Measurements from ENCODE around the gene LRRK2. TPM values are rescaled to one million over a fixed set of nuclear protein-coding genes. Genes with fewer than 3 reads are reported as not detected.
A peak's percentile ranks its signal among the peaks of the same experiment; 100 is the strongest.

Gene LRRK2
- total and polyA plus RNA-seq, 8 donors = 3.8 to 515 (median 6.5) TPM

GRCh38 chr12:40212566-40212965 is 12.2 kb upstream of the LRRK2 start:
- intact Hi-C loops (cut with DNase I) = no loop called here

GRCh38 chr12:40215982-40216381 is 8.8 kb upstream of the LRRK2 start:
- ATAC-seq = peak; percentile 14
- peak overlapping the region; percentile 67 to 81 for H3K27ac ChIP-seq

More at GRCh38 chr12:40212566-40212965, 12.2 kb upstream of the LRRK2 start:
- DNase-seq = no peak
- H3K4me1 ChIP-seq = peaks cover 0 to 50% of the 10 kb centered on the region in 2 donors
- H3K27ac ChIP-seq = no peak overlapping the region
- no peaks in the 10 kb centered on the region for H3K36me3 ChIP-seq
- H3K4me3 ChIP-seq = no peak overlapping the region
- TF ChIP-seq CTCF (IDR thresholded peaks at IDR 0.05) = no peak
- H3K9me3 ChIP-seq = peaks cover 0 to 17% of the 10 kb centered on the region in 2 donors
- no peak for ATAC-seq
- no peaks in the 10 kb centered on the region for H3K27me3 ChIP-seq

DNA sequence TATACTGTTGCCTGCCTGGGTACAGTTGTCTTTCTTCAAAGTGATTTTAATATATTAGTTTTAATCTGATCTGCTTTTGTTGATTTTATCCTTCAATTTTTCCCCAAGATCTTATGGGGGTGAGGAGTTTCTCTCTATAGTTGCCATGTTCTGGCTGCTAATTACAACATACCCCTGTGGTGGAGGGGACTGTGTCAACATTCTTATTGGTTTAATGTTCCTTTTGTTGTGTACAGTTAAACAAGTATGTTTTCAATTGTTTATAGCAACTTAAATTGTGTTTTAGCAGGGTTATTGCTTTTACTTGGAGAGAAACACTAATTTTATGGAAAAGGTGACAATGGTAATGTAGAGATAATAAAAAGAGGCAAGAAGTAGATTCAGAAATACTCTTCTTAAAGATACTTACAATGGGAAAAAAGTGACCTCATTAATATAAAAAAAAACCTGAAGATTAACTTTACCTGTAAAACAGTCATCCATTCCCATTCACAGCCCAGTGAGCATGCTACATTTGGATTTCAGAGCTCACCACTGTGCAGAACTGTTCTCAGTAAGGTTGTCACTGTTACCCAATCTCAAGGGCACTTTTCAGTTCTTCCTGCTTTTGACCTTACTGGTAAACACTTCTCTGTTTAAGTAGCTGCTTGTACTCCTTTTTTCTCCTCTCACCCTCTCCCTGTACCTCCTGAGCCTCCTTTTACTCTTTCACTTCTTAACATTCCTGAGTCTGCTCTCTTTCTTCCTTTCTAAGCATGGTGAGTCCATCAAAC is 8.1 kb upstream of the LRRK2 start:
- ATAC-seq (peak; percentile 91), DNase-seq (peak in 1 of 4 donors; percentile 36)
- Histone ChIP-seq H3K36me3 (no peaks in the 10 kb centered on the region), H3K4me3 (no peak overlapping the region), H3K9me3 (peaks cover 0 to 16% of the 10 kb centered on the region in 2 donors), H3K27me3 (no peaks in the 10 kb centered on the region), H3K27ac (peak overlapping the region; percentile 67 to 81), H3K4me1 (peaks cover 0 to 32% of the 10 kb centered on the region in 2 donors)
- TF ChIP-seq CTCF (IDR thresholded peaks at IDR 0.05) = no peak
- intact Hi-C loops (cut with DNase I) = no loop called here

More at GRCh38 chr12:40215982-40216381, 8.8 kb upstream of the LRRK2 start:
- Histone ChIP-seq H3K4me1 (peaks cover 0 to 27% of the 10 kb centered on the region in 2 donors), H3K9me3 (peaks cover 0 to 17% of the 10 kb centered on the region in 2 donors), H3K36me3 (no peaks in the 10 kb centered on the region), H3K27me3 (no peaks in the 10 kb centered on the region), H3K4me3 (no peak overlapping the region)
- no peak for TF ChIP-seq CTCF (IDR thresholded peaks at IDR 0.05)
- intact Hi-C loops (cut with DNase I) = no loop called here
- no peak for DNase-seq

DNA sequence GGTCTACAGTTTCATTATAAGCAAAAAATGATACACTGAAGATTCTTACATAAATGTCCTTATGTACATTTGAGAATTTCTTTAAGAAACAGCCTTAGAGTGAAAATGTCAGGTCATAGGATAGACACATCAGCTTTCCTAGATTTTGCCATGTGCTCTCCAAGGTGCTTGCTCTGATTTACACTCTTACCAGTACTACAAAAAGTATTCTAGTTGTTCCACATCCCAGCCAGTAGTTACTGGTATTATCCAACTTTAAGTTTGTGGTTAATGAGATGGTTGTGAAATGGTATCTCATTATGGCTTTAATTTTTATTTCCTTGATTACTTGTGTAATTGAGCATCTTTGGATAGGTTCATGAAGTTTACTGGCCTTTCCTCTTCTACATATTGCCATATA is 5.0 kb upstream of the LRRK2 start:
- intact Hi-C loops (cut with DNase I) = no loop called here

More for the DNA sequence above, 5.0 kb upstream of the LRRK2 start:
- Histone ChIP-seq H3K4me1 (peaks cover 0 to 49% of the 10 kb centered on the region in 2 donors), H3K4me3 (no peak overlapping the region), H3K36me3 (no peaks in the 10 kb centered on the region), H3K9me3 (no peaks in the 10 kb centered on the region), H3K27ac (no peak overlapping the region), H3K27me3 (no peaks in the 10 kb centered on the region)
- TF ChIP-seq CTCF (IDR thresholded peaks at IDR 0.05) = no peak
- ATAC-seq (no peak), DNase-seq (no peak)

Measured in left lung (tissue), 10 donors.